NCI-H2081 treated with DMSO at 0.1 percent for 48 hours (cell line): ENCODE measurements around the gene SPOCK2.
"Not testable (repeated sequence)": the region's sequence is repeated elsewhere in the genome, so short reads cannot be mapped to it uniquely, and the experiment has no call there.

Source experiments
- DNase-seq: peaks from one replicate; lab custom pipeline; 2025; lab: John Stamatoyannopoulos, UW

Gene SPOCK2, protein sequence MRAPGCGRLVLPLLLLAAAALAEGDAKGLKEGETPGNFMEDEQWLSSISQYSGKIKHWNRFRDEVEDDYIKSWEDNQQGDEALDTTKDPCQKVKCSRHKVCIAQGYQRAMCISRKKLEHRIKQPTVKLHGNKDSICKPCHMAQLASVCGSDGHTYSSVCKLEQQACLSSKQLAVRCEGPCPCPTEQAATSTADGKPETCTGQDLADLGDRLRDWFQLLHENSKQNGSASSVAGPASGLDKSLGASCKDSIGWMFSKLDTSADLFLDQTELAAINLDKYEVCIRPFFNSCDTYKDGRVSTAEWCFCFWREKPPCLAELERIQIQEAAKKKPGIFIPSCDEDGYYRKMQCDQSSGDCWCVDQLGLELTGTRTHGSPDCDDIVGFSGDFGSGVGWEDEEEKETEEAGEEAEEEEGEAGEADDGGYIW

DNA sequence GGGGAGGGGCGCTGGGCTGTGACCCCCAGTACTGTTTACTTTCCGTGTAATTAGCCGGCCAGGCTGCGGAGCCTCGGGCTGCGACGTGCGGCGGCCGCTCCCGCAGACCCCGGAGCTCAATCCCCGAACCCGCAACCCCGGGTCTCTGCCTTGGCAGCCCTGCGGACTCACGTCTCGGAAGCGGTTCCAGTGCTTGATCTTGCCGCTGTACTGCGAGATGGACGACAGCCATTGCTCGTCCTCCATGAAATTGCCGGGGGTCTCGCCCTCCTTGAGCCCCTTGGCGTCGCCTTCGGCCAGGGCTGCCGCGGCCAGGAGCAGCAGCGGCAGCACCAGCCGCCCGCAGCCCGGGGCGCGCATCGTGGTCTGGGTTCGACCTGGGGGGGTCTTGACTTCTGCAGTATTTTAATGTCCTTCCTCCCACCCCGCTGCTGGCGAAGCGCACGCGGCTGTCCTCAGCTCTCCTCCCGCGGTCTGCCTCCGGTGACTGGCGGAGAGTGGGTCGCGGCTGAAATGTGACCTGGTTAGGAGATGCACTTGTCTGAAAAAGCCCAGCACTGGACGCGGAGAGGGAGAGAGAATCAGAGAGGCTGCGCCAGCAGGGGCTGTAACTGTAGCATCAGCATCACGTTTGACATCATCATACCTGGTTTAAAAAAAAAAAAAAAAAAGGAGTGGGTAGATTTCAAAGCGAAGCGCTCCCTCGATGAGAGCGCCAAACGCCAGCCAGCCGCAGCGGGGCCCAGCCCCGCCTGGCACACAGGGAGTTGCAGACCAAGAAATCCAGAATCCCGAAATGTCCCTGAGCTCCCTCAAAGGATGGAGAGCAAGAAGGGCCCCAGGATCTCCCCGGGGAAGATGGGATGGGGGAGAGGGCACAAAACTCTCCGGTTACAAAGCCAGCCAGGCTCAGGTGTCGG is at the start of gene SPOCK2:
Gene SPOCK2, minus strand, starts transcription at position 583 of the 920 bp plus-strand sequence. Its CDS starts 223 bp downstream, at position 360.
- DNase-seq, result no peak

DNA sequence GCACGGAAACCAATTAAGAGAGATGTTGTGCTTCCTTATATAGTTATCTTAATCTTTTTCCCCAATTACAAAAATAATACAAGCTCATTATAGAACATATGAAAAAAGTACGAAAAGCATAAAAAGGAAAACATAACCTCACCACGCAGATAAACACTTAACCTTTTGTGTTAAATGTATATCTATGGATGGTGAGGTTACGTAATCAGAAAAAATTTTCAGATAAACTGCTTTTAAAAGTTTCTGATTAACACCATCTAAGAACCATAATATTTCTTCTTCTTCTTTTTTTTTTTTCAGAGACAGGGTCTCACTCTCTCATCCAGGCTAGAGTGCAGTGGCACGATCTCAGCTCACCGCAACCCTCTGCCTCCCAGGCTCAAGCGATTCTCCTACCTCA is 49.2 kb upstream of the SPOCK2 start:
- no peak for DNase-seq

DNA sequence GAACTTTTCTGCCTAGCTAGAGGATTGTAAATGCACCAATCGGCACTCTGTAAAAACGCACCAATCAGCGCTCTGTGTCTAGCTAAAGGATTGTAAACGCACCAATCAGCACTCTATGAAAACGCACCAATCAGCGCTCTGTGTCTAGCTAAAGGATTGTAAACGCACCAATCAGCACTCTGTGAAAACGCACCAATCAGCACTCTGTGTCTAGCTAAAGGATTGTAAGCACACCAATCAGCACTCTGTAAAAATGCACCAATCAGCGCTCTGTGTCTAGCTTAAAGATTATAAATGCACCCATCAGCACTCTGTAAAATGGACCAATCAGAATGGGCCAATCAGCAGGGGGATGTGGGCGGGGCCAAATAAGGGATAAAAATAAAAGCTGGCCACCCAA is 47.9 kb upstream of the SPOCK2 start:
- DNase-seq, result not testable (repeated sequence)

DNA sequence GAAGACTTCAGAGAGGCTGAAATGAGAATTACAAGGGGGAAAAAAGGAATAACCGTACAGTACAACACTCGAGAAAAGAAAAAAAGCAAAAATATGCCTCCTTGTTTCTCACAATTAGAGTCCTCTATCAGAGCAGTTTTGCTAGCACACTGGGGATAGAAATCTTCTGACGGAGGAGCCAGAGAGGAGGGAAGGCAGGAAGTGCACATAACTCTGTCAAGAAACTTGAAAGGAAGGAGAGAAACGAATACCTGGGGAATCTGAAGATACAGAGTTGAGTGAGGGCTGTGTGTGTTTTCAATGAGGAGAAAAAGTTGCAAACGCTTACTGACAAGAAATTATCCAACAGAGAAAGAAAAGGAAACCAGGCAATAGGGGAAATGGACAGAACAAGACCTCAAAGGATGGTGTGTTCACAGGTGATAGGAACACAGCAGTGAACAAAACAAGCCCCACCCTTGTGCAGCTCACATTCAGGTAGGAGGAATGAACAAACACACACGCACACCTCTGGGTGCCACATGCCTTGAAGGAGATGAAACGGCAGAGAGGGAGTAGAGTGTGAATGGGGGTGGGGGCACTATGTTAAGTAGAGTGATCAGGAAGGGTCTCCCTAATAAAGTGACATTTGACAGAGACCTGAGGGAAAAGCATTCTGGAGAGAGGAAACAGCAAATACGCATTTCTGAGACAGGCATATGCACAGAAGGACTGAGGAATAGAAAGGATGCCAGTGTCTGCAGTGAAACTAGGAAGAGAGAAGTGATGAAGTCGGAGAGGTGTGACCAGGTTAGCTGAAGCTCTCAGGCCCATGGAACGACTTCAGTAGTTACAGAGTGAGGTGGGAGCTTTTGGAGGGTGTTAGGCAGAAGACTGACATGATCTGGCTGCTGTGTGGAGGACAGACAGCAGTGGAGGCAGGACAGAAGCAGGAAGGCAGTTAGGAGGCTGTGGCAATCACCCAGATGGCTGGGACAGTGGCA is 46.7 kb upstream of the SPOCK2 start:
- DNase-seq, result no peak

DNA sequence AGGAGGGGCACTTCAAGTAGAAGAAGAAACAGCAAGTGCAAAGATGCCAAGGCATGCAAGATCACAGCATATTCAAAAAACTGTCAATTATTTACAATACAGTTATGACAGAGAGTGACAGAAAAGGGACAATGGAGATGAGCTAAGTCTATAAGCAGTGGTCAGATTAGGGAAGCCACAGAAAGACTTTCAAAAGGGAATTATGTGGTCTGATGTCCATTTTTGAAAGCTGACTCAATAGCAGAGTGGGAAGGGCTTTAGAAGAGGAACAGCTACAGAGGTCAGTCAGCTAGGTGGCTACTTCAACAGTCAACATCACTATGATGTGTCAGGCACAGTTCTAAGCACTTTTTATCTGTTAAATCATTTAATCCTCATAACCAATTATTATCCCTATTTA is 45.2 kb upstream of the SPOCK2 start:
- DNase-seq, result no peak

DNA sequence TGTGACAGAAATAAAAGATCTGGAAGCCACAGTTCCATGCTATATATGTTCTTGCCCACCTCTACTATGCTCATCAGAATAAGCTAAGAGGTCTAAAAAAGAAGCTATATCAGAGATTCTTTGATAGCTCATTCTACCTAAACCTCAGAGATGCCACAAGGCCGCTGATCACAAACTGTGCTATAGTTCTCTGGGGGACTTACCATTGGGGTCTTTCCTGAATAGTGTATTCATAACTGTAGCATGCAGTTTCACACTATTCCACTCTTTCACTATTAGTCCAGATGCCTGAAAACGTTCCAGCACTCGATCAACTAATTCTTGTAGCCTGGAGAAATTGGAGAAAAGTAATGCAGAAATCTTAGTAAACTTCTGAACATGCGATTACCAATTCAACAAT is 44.5 kb upstream of the SPOCK2 start:
- DNase-seq, result no peak

DNA sequence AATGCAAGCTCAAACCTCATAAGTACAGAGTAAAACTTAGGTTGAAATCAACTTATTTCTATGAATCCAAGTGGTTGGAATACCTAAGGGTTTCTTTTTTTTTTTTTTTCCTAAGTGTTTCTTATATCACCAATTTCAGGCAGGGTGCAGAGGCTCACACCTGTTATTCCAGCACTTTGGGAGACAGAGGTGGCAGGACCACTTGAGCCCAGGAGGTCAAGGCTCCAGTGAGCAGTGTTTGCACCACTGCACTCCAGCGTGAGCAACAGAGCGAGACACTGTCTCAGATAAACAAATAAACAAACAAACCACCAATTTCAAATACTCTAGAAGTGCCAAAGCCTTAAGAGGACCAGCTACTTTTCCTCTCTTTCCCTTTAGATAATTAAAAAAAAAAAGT is 39.2 kb upstream of the SPOCK2 start:
- no peak for DNase-seq

DNA sequence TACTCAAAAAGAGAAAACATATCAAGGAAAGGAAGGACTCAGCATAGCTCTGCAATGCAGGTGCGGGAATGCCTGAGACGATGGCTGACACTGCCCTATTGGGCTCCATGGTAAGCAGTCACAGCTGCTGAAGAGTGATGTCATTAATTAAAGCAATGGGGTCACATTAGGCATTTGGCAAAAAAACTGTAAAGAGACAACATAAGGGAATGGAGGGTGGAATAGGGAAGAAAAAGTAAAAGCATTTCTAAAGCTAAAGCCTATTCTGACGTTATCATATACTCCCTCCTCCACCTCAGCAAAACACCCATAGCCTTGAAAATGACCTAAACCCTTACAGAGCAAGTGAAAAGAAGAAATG is 38.5 kb upstream of the SPOCK2 start:
- no peak for DNase-seq

DNA sequence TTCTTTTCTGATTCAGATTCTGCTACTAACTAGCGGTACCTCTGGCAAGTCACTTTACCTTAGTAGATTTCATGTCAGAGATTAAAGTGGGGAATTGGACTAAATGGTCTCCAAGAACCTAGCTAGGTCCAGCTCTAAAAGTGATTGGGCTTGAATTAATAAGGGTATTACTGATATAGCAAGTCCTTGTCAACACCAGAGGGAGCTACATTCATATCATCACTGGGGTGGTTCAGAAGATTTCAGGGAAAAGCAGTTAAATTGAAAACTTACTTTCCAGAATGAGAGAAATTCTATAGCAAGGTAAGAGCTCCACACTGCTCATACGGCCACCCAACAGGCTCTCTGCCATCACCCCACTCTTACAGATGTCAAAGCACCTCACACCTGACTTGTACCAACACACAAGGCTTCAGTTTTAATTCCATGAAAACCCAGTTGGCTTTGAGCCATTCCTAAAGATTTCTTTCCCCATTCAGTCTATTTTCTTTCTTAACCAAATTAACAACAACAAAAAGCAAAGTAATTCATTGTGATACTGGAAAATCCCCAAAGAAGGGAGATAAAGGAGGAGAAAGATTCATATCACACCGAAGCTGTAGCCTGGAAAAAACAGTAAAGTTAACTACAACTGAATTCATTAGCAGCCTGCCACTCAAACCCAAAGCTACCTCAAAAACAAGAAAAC is 38.0 kb upstream of the SPOCK2 start:
- no peak for DNase-seq

DNA sequence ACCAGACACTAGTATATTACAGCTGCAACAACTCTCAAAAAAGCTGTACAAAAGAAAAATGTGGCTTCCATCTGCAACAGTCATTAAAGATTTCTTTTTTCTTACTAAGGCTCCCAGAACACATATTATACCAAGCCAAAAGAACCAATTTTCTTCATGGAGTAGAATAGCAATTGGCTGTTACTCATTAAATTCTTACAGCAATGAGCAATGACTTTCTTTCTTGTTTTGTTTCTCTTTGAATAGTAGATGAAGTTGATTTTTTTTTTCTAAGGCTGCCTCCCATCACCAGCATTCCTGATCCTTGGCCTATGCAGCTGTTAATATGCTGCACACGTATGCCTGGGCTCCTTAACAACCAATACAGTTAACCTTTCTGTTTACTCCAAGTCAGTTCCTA is 36.6 kb upstream of the SPOCK2 start:
- no peak for DNase-seq

DNA sequence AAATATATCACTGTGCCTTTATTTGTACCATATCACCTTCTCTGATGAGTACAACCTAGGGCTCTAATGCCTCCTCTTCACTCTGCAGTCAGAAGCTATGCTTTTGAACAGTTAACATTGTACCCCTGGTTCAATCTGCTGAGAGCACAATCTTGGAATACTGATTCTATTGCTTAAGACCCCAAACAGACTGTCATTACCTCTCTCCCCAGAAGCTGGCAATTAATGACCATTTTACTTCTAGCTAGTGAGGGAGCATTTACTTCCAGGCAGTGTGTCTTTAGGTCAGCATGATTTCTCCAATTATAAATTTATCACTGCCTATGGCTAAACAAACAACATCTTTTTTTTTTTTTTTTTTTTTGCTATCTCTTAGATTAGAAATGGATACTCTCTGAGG is 36.0 kb upstream of the SPOCK2 start:
- no peak for DNase-seq

DNA sequence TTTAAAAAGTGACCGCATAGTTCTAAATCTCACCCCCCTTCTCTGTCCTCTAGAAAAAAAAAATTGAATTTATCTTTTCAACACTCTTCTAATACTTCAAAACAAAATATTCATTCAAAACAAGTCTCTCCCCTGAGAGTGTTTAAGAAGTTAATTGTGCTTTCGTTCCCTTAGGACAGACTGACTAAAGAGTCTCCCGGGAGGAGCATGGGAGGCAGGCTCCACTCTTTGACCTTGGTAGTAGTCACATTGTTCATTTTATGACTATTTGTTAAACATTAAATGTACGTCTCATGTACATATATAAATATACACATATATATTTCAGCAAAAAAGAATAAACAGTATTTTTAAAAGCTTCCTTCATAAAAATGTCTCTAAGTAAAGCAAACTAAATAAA is 35.3 kb upstream of the SPOCK2 start:
- DNase-seq, result no peak

DNA sequence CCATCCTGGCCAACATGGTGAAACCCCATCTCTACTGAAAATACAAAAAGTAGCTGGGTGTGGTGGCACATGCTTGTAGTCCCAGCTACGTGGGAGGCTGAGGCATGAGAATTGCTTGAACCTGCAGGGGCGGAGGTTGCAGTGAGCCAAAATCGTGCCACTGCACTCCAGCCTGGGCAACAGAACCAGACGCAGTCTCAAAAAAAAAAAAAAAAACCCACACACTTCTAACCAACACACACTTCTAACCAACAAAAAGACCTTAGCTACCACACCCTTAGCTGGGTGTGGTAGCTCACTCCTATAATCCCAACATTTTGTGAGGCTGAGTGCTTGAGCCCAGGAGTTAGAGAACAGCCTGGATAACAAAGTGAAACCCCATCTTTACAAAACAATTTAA is 33.9 kb upstream of the SPOCK2 start:
- no peak for DNase-seq

DNA sequence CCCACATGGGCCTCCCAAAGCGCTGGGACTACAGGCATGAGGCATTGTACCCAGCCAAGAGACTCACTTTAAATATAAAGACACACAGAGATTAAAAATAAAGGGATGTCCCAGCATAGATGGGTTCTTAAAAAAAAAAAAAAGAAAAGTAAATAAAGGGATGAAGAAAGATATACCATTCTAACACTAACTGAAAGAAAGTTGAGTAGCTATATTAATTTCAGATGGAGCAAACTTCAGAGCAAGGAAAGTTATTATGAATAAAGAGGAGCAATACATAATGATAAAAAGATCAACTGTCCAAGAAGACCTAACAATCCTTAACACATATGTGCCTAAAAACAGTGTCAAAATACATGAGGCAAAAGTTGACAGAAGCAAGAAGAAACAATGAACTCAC is 33.0 kb upstream of the SPOCK2 start:
- no peak for DNase-seq

DNA sequence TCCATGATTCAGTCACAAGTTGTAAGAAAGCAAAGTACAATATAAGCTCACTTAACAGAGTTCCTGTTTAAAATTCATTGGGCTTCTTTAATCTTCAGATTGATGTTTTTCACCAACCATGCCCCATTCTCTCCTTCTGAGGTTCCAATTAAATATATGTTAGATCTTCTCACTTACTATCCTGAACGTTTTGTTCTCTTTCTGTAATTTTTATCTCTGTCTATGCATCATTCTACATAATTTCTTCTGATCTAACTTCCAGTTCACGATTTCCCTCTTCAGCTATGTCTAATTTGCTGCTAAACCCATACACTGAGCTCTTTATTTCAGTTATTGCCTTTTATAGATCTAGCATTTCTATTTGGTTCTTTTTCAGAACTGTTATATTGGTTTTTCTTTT is 28.0 kb upstream of the SPOCK2 start:
- no peak for DNase-seq

DNA sequence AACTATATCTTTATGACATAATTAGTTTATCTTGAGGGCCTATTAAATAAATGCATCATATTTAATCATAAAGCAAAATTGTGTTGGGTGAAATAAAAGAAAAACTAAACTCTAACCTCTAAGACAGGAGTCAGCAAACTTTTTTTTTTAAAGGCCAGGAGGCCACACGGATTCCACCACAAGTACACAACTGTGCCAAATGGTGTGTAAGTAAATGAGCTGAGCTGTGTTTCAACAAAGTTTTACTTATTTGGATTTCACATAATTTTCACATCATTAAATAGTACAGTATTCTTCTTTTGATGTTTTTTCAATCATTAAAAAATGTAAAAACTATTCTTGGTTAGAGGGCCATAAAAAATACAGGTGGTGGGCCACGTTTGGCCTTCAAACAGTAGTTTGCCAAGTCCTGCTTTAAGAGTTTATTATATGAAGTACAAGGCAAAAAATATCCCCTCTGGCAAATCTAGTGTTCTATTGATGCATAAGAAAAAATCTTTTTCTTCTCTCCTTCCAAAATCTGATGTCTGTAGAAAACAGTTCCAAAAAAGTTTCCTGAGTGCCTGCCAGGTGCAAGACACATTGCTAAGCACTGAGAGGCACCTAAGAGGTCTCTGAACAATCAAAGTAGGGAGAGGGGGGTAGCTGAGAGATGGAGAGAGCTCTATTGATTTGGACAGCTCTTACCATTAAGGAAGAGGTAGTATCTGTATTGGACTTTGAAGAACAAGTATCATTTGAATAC is 26.5 kb upstream of the SPOCK2 start:
- no peak for DNase-seq

DNA sequence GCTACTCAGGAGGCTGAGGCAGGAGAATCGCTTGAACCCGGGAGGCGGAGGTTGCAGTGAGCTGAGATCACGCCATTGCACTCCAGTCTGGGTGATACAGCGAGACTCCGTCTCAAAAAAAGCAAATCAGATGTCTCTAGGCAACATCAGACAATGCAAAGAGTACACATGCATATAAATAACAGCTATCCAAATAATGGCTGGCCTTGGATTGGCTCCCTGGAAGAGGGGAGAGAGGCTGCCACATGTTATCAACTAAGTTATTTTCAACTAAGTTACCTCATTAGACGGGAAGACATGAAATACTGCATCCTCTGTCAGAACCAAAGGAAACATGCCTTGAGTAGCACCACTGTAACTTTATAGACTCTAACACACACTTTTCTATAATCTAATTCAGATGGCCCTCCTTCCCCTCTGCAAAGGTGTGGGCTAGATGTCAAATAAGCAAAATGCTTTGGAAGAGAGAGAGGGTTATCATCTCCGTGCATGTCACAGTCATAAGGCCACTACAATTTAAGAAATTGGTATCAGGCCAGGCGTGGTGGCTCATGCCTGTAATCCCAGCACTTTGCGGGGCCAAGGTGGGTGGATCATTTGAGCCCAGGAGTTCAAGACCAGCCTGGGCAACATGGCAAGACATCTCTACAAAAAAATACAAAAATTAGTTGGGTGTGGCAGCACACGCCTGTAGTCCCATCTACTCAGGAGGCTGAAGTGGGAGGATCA is 22.5 kb upstream of the SPOCK2 start:
- DNase-seq, result no peak

DNA sequence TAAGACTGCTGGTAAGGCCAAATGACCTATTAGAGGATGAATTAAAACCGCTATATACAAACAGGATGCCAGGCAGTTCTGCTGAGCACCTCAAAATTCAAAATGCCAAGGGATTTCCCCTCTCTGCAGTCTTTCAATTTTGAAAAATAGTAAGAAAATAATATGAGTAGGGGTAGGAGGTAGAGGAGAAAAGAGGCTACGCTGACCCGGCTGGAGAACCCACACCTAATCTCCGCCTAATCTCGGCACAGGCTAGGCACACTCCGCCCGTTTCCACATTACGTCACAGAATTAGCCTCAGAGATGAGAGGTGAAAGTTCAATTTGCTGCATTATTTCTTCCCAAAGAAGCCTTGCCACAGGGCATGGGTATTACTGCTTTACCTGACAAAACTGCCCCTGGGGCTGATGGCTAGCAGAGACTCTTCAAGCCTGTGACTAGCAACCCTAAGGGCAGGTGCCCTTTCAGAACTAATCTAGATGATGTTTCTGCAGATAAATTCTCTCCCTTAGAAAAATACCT is 21.3 kb upstream of the SPOCK2 start:
- no peak for DNase-seq

DNA sequence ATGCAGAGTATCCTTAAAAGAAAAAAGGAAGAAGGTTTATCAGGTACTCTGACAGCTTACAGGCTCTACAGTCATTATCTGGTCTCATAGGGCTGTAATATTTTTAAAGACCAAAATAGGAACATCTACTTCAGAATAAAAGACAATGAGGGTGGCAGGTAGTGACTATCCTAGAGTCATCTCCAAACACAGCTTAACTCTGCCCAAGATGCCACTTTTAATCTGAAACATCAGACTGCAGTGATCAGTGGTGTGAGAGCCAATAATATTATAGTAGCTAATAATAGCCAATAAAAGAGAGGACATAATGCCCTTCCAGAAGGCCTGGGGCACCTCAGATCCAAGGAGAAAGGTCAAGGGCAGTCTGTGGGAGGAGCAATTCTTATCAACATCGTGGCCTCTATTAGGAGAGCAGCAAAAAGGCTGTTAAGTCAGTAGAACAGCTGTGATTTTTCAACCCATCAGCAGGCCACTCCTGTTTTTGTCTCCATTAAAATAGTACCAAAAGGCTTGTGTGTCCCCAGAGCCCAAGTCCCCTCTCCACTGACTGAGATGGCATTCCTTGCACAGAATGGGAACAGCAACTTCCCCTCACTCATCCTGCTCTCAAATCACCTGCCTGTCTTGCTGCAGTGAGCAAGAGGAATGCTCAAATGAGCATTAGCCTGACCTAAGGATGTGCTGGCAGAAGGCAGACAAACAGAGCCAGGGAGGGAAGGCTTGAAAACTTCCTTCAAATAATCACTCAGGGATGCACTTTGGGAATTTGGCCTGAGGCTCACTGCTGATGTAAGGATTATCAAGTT is 20.7 kb upstream of the SPOCK2 start:
- DNase-seq, result no peak
